Stimulated activated CD4-positive, alpha-beta T cell treated with anti-CD3 and anti-CD28 coated beads, Interleukin-15, amount 100 ng/mL, for 24 hours (primary cell): Measurements from ENCODE around the gene NEURL1B.

Experiments used
- DNase-seq: peaks from one replicate; pipeline ENCODE4 v3.0.0-alpha.2; 2020

The NEURL1B gene

GRCh38 chr5:172740428-172741205 is 99.6 kb downstream of the NEURL1B start:
- no peak for DNase-seq
